ENCODE results near the gene CCDC174. TPM values are rescaled to one million over a fixed set of nuclear protein-coding genes. Genes with fewer than 3 reads are reported as not detected.

The CCDC174 gene
- total RNA-seq (2014; rRNA removed; shearing (Covaris generic); ENCODE audit: low replicate concordance): 16.7 and 17.3 TPM in 2 replicates

GRCh38 chr3:14651440-14652251 is at the start of gene CCDC174:
Gene CCDC174 (plus strand): TSS chr3:14651762. CDS start chr3:14651837, 75 bp downstream.
- no peaks in the 10 kb centered on the region for H3K27me3 ChIP-seq (ENCODE audit: low read length)
- H3K27ac ChIP-seq (ENCODE audit: low read length): no peak within 1 kb of the TSS
- H3K4me1 ChIP-seq (ENCODE audit: low read length): peaks cover 25% of the 10 kb centered on the region
- H4K20me1 ChIP-seq (ENCODE audit: insufficient read depth, low read depth, low read length): no peaks in the 10 kb centered on the region
- H3K9me2 ChIP-seq (replicated peaks; ENCODE audit: insufficient read depth, low read length): no peaks in the 10 kb centered on the region
- H3K9me3 ChIP-seq (ENCODE audit: low read length): no peaks in the 10 kb centered on the region
- H3K4me2 ChIP-seq (ENCODE audit: low read depth, low read length, poor library complexity, severe bottlenecking): peak within 1 kb of the TSS; percentile 88
- DNase-seq: peak; percentile 99
- H3K36me3 ChIP-seq (ENCODE audit: insufficient read depth, low read length): peaks cover 27% of the 10 kb centered on the region; the same call in 1 of the 2 replicates
- H3K79me2 ChIP-seq (ENCODE audit: low read length): peaks cover 42% of the 10 kb centered on the region
- peak within 1 kb of the TSS; percentile 98 for H3K4me3 ChIP-seq (ENCODE audit: low read length)
- peak within 1 kb of the TSS; percentile 91 for H3K9ac ChIP-seq (ENCODE audit: low read length)
- H2AFZ ChIP-seq (ENCODE audit: low read length): peak within 1 kb of the TSS; percentile 64; the same call in 1 of the 2 replicates

GRCh38 chr3:14602006-14602803 is 49.4 kb upstream of the CCDC174 start:
- Histone ChIP-seq H3K9ac (ENCODE audit: low read length) (no peak overlapping the region), H2AFZ (ENCODE audit: low read length) (no peak overlapping the region), H3K4me1 (ENCODE audit: low read length) (peaks cover 8% of the 10 kb centered on the region), H3K9me3 (ENCODE audit: low read length) (no peaks in the 10 kb centered on the region), H3K4me3 (ENCODE audit: low read length) (no peak overlapping the region), H3K9me2 (replicated peaks; ENCODE audit: insufficient read depth, low read length) (no peaks in the 10 kb centered on the region), H3K36me3 (ENCODE audit: insufficient read depth, low read length) (no peaks in the 10 kb centered on the region), H3K4me2 (ENCODE audit: low read depth, low read length, poor library complexity, severe bottlenecking) (no peak overlapping the region), H3K79me2 (ENCODE audit: low read length) (no peaks in the 10 kb centered on the region), H3K27me3 (ENCODE audit: low read length) (no peaks in the 10 kb centered on the region), H4K20me1 (ENCODE audit: insufficient read depth, low read depth, low read length) (no peaks in the 10 kb centered on the region; the same call in 1 of the 2 replicates), H3K27ac (ENCODE audit: low read length) (no peak overlapping the region)
- no peak for DNase-seq

- Histone ChIP-seq H3K9ac (ENCODE audit: low read length) (no peak overlapping the region), H3K4me2 (ENCODE audit: low read depth, low read length, poor library complexity, severe bottlenecking) (no peak overlapping the region), H3K27me3 (ENCODE audit: low read length) (no peaks in the 10 kb centered on the region)
Measured at GRCh38 chr3:14602804-14603644, 48.5 kb upstream of the CCDC174 start.

GRCh38 chr3:14605067-14605466 is 46.5 kb upstream of the CCDC174 start:
- Histone ChIP-seq H3K27ac (ENCODE audit: low read length) (no peak overlapping the region), H3K4me3 (ENCODE audit: low read length) (no peak overlapping the region), H4K20me1 (ENCODE audit: insufficient read depth, low read depth, low read length) (no peaks in the 10 kb centered on the region; the same call in 1 of the 2 replicates), H3K9ac (ENCODE audit: low read length) (no peak overlapping the region), H3K9me3 (ENCODE audit: low read length) (no peaks in the 10 kb centered on the region), H3K4me2 (ENCODE audit: low read depth, low read length, poor library complexity, severe bottlenecking) (no peak overlapping the region), H3K27me3 (ENCODE audit: low read length) (no peaks in the 10 kb centered on the region), H3K4me1 (ENCODE audit: low read length) (peaks cover 19% of the 10 kb centered on the region), H3K9me2 (replicated peaks; ENCODE audit: insufficient read depth, low read length) (no peaks in the 10 kb centered on the region), H3K79me2 (ENCODE audit: low read length) (no peaks in the 10 kb centered on the region), H3K36me3 (ENCODE audit: insufficient read depth, low read length) (no peaks in the 10 kb centered on the region), H2AFZ (ENCODE audit: low read length) (no peak overlapping the region)
- no peak for DNase-seq

More at GRCh38 chr3:14602804-14603644, 48.5 kb upstream of the CCDC174 start:
- Histone ChIP-seq H3K27ac (ENCODE audit: low read length) (no peak overlapping the region), H3K36me3 (ENCODE audit: insufficient read depth, low read length) (no peaks in the 10 kb centered on the region), H4K20me1 (ENCODE audit: insufficient read depth, low read depth, low read length) (no peaks in the 10 kb centered on the region; the same call in 1 of the 2 replicates), H3K4me3 (ENCODE audit: low read length) (no peak overlapping the region), H2AFZ (ENCODE audit: low read length) (no peak overlapping the region), H3K9me2 (replicated peaks; ENCODE audit: insufficient read depth, low read length) (no peaks in the 10 kb centered on the region), H3K9me3 (ENCODE audit: low read length) (no peaks in the 10 kb centered on the region), H3K79me2 (ENCODE audit: low read length) (no peaks in the 10 kb centered on the region), H3K4me1 (ENCODE audit: low read length) (peaks cover 16% of the 10 kb centered on the region)
- no peak for DNase-seq

- no peaks in the 10 kb centered on the region for H3K79me2 ChIP-seq (ENCODE audit: low read length)
- DNase-seq: no peak
- H3K4me1 ChIP-seq (ENCODE audit: low read length): peaks cover 19% of the 10 kb centered on the region
- H3K27me3 ChIP-seq (ENCODE audit: low read length): no peaks in the 10 kb centered on the region
- H3K27ac ChIP-seq (ENCODE audit: low read length): no peak overlapping the region
- H3K4me3 ChIP-seq (ENCODE audit: low read length): no peak overlapping the region
- no peaks in the 10 kb centered on the region for H3K36me3 ChIP-seq (ENCODE audit: insufficient read depth, low read length)
- no peaks in the 10 kb centered on the region for H3K9me2 ChIP-seq (replicated peaks; ENCODE audit: insufficient read depth, low read length)
- no peaks in the 10 kb centered on the region; the same call in 1 of the 2 replicates for H4K20me1 ChIP-seq (ENCODE audit: insufficient read depth, low read depth, low read length)
- H2AFZ ChIP-seq (ENCODE audit: low read length): no peak overlapping the region
- no peak overlapping the region for H3K9ac ChIP-seq (ENCODE audit: low read length)
- H3K9me3 ChIP-seq (ENCODE audit: low read length): no peaks in the 10 kb centered on the region
- H3K4me2 ChIP-seq (ENCODE audit: low read depth, low read length, poor library complexity, severe bottlenecking): no peak overlapping the region
Measured at GRCh38 chr3:14605744-14606143, 45.8 kb upstream of the CCDC174 start.

- Histone ChIP-seq H3K4me2 (ENCODE audit: low read depth, low read length, poor library complexity, severe bottlenecking) (no peak overlapping the region), H3K9ac (ENCODE audit: low read length) (no peak overlapping the region), H3K9me2 (replicated peaks; ENCODE audit: insufficient read depth, low read length) (no peaks in the 10 kb centered on the region), H4K20me1 (ENCODE audit: insufficient read depth, low read depth, low read length) (no peaks in the 10 kb centered on the region; the same call in 1 of the 2 replicates), H3K27ac (ENCODE audit: low read length) (no peak overlapping the region), H3K27me3 (ENCODE audit: low read length) (no peaks in the 10 kb centered on the region), H3K4me1 (ENCODE audit: low read length) (peaks cover 19% of the 10 kb centered on the region), H3K36me3 (ENCODE audit: insufficient read depth, low read length) (no peaks in the 10 kb centered on the region), H2AFZ (ENCODE audit: low read length) (no peak overlapping the region), H3K79me2 (ENCODE audit: low read length) (no peaks in the 10 kb centered on the region), H3K4me3 (ENCODE audit: low read length) (no peak overlapping the region), H3K9me3 (ENCODE audit: low read length) (no peaks in the 10 kb centered on the region)
- DNase-seq: no peak
Measured at GRCh38 chr3:14606669-14607339, 44.8 kb upstream of the CCDC174 start.

- H3K27ac ChIP-seq (ENCODE audit: low read length): no peak overlapping the region
- H4K20me1 ChIP-seq (ENCODE audit: insufficient read depth, low read depth, low read length): no peaks in the 10 kb centered on the region; the same call in 1 of the 2 replicates
- no peak overlapping the region for H3K4me2 ChIP-seq (ENCODE audit: low read depth, low read length, poor library complexity, severe bottlenecking)
- DNase-seq: peak; percentile 47
- no peaks in the 10 kb centered on the region for H3K9me2 ChIP-seq (replicated peaks; ENCODE audit: insufficient read depth, low read length)
- H3K4me3 ChIP-seq (ENCODE audit: low read length): no peak overlapping the region
- peaks cover 19% of the 10 kb centered on the region for H3K4me1 ChIP-seq (ENCODE audit: low read length)
- H3K27me3 ChIP-seq (ENCODE audit: low read length): 0 out of 2 replicates have a peak, but pooled peaks cover 2% of the 10 kb centered on the region
- H3K36me3 ChIP-seq (ENCODE audit: insufficient read depth, low read length): no peaks in the 10 kb centered on the region
- H2AFZ ChIP-seq (ENCODE audit: low read length): no peak overlapping the region
- H3K9me3 ChIP-seq (ENCODE audit: low read length): no peaks in the 10 kb centered on the region
- H3K9ac ChIP-seq (ENCODE audit: low read length): no peak overlapping the region
- H3K79me2 ChIP-seq (ENCODE audit: low read length): no peaks in the 10 kb centered on the region
Measured at GRCh38 chr3:14608298-14608697, 43.3 kb upstream of the CCDC174 start.

All from Karpas-422 (cell line).